Gastrocnemius medialis (tissue), 4 donors: ENCODE measurements around the gene AGAP3.

Source experiments
- POLR2A ChIP-seq, 2 donors: fragments of 450-650 bp; IDR thresholded peaks; one replicate each; pipeline ENCODE4 v1.6.1; 2017; ENCODE audit warnings: antibody characterized with exemption in 2 of 2, mild to moderate bottlenecking in 2 of 2, moderate library complexity in 2 of 2
- TF ChIP-seq, protein P1 (sequence below), 5 experiments: fragments of 450-650 bp in 3 of 5; fragments of 200-600 bp in 2 of 5; sonication (generic) in 2 of 5; IDR thresholded peaks in 4 of 5; conservative IDR thresholded peaks in 1 of 5; 1 replicate in 4 of 5; 2 replicates in 1 of 5; pipeline ENCODE4 v1.5.1; 2016 to 2019; ENCODE audit warnings: antibody characterized with exemption in 5 of 5, mild to moderate bottlenecking in 3 of 5, moderate library complexity in 3 of 5

GRCh38 chr7:151048911-151049463 is 37.3 kb upstream of the AGAP3 start:
- no peak for TF ChIP-seq POLR2A (IDR thresholded peaks at IDR 0.05)
- TF ChIP-seq, protein P1, sequence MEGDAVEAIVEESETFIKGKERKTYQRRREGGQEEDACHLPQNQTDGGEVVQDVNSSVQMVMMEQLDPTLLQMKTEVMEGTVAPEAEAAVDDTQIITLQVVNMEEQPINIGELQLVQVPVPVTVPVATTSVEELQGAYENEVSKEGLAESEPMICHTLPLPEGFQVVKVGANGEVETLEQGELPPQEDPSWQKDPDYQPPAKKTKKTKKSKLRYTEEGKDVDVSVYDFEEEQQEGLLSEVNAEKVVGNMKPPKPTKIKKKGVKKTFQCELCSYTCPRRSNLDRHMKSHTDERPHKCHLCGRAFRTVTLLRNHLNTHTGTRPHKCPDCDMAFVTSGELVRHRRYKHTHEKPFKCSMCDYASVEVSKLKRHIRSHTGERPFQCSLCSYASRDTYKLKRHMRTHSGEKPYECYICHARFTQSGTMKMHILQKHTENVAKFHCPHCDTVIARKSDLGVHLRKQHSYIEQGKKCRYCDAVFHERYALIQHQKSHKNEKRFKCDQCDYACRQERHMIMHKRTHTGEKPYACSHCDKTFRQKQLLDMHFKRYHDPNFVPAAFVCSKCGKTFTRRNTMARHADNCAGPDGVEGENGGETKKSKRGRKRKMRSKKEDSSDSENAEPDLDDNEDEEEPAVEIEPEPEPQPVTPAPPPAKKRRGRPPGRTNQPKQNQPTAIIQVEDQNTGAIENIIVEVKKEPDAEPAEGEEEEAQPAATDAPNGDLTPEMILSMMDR (IDR thresholded peaks at IDR 0.05 in 4 of 5, conservative IDR thresholded peaks at IDR 0.05 in 1 of 5) = no peak
